Pancreas (tissue), 10 donors: ENCODE results near the gene SPTBN4. TPM values are rescaled to one million over a fixed set of nuclear protein-coding genes. Genes with fewer than 3 reads are reported as not detected.

Source experiments
- ATAC-seq, 4 donors: fragments of 200-7000 bp; cut with Tn5 transposase; one replicate each; pipeline versions ENCODE4 v1.8.0 to v1.9.1; 2020; ENCODE audit warnings: mild to moderate bottlenecking in 4 of 4, moderate library complexity in 4 of 4
- DNase-seq, 6 donors: peaks; one replicate each; pipeline ENCODE4 v3.0.0-alpha.2; 2020
- FAIRE-seq: peaks from 2 replicates; lab custom pipeline; 2012; peaks lifted over from hg19 to GRCh38; lab: Jason Lieb, UNC
- H3K27ac ChIP-seq, 4 donors: fragments of 200-600 bp; sonication (generic); 1 replicate in 3 of 4; 2 replicates in 1 of 4; pipeline versions ENCODE4 v1.5.0 to v1.8.0; 2020
- H3K27me3 ChIP-seq, 4 donors: fragments of 200-600 bp; one replicate each; pipeline ENCODE4 v1.8.0; 2021
- H3K36me3 ChIP-seq, 3 donors: fragments of 200-600 bp; sonication (generic) in 1 of 3; one replicate each; pipeline versions ENCODE4 v1.5.0 to v1.8.0; 2020 to 2021
- H3K4me1 ChIP-seq, 3 donors: fragments of 200-600 bp; one replicate each; pipeline ENCODE4 v1.8.0; 2021
- H3K4me3 ChIP-seq, 4 donors: fragments of 200-600 bp; sonication (generic) in 2 of 4; one replicate each; pipeline versions ENCODE4 v1.5.0 to v1.8.0; 2020 to 2021
- H3K9me3 ChIP-seq, 4 donors: fragments of 200-600 bp; one replicate each; pipeline ENCODE4 v1.8.0; 2021
- WGBS, 2 donors: extraction: QIAGEN DNeasy Blood & Tissue Kit; methylation state at CpG; one replicate each; pipeline ENCODE4 v1.1.7; 2013; 5-methylcytosine and 5-hydroxymethylcytosine counted together
- intact Hi-C, 3 donors: fragments of 100-400 bp; cut with DNase I; formaldehyde crosslinking; loops; one replicate each; pipeline versions ENCODE4 v1.11.1 to v1.14.2; 2022
- polyA plus RNA-seq, 2 donors: library from polyadenylated mRNA; stranded (reverse); fragments of 200-250 nt; gene quantifications; one replicate each; pipeline ENCODE4 v1.2.3, GENCODE V29; 2013
- total RNA-seq, 6 donors: library from RNA; stranded (reverse); fragmentation: NEBNext Ultra II Directional in 4 of 6; extraction: Animal tissue kit (Norgen Biotek cat#: 25700) in 4 of 6; gene quantifications; one replicate each; pipeline versions ENCODE4 v1.2.1 to v1.2.4, GENCODE V29; 2021 to 2023
- TF ChIP-seq, protein P1 (sequence below), 4 donors: fragments of 200-600 bp; sonication (generic) in 3 of 4; IDR thresholded peaks; one replicate each; pipeline versions ENCODE4 v1.5.0 to v1.8.0; 2021; ENCODE audit warnings: antibody characterized with exemption in 4 of 4
- donor health status: healthy with polysubstance abuse.
- donor health status: DM: no; HTN: no; CAD: no; lungs with moderate emphysema.
- donor health status: DM: no; HTN: no; CAD: no.
- donor health status: control.
- donor health status: control.
- donor health status: Bipolar disorder and iron deficiency.
- donor health status: DM: yes; HTN: yes; CAD: no.
- donor health status: DM: no; HTN: no; CAD: no.
- donor health status: DM: no; HTN: no; CAD: no.
- donor health status: DM: yes; HTN: yes; CAD: no.

Gene SPTBN4
- total and polyA plus RNA-seq, 8 donors: 1.0 to 23.9 (median 1.7) TPM

- intact Hi-C loops: no loop called here
- H3K27me3 ChIP-seq: no peaks in the 10 kb centered on the region
- WGBS, 2 donors: 86 to 87% methylated on average over 12 of the region's 12 CpGs
- DNase-seq (no peak), ATAC-seq (no peak), FAIRE-seq (no peak)
- H3K27ac ChIP-seq: no peak overlapping the region
- no peak overlapping the region for H3K4me3 ChIP-seq
- TF ChIP-seq, protein P1, sequence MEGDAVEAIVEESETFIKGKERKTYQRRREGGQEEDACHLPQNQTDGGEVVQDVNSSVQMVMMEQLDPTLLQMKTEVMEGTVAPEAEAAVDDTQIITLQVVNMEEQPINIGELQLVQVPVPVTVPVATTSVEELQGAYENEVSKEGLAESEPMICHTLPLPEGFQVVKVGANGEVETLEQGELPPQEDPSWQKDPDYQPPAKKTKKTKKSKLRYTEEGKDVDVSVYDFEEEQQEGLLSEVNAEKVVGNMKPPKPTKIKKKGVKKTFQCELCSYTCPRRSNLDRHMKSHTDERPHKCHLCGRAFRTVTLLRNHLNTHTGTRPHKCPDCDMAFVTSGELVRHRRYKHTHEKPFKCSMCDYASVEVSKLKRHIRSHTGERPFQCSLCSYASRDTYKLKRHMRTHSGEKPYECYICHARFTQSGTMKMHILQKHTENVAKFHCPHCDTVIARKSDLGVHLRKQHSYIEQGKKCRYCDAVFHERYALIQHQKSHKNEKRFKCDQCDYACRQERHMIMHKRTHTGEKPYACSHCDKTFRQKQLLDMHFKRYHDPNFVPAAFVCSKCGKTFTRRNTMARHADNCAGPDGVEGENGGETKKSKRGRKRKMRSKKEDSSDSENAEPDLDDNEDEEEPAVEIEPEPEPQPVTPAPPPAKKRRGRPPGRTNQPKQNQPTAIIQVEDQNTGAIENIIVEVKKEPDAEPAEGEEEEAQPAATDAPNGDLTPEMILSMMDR (IDR thresholded peaks at IDR 0.05): no peak
- H3K9me3 ChIP-seq: no peaks in the 10 kb centered on the region
- peaks cover 0 to 3% (median 0%) of the 10 kb centered on the region in 3 donors for H3K4me1 ChIP-seq
- H3K36me3 ChIP-seq: peaks cover 0 to 18% (median 3%) of the 10 kb centered on the region in 3 donors
These were observed 111.7 kb downstream of the SPTBN4 start for GRCh38 chr19:40578442-40578908.

- 94 to 95% methylated on average over 13 of the region's 13 CpGs for WGBS, 2 donors
- ATAC-seq (no peak), DNase-seq (no peak), FAIRE-seq (no peak)
- peaks cover 0 to 24% (median 3%) of the 10 kb centered on the region in 3 donors for H3K36me3 ChIP-seq
- no peaks in the 10 kb centered on the region for H3K27me3 ChIP-seq
- intact Hi-C loops: no loop called here
- TF ChIP-seq, protein P1 (IDR thresholded peaks at IDR 0.05): no peak
- H3K4me1 ChIP-seq: peaks cover 0 to 3% (median 0%) of the 10 kb centered on the region in 3 donors
- no peak overlapping the region for H3K4me3 ChIP-seq
- no peak overlapping the region for H3K27ac ChIP-seq
- H3K9me3 ChIP-seq: no peaks in the 10 kb centered on the region
These were observed 113.8 kb downstream of the SPTBN4 start for GRCh38 chr19:40580619-40581018.

DNA sequence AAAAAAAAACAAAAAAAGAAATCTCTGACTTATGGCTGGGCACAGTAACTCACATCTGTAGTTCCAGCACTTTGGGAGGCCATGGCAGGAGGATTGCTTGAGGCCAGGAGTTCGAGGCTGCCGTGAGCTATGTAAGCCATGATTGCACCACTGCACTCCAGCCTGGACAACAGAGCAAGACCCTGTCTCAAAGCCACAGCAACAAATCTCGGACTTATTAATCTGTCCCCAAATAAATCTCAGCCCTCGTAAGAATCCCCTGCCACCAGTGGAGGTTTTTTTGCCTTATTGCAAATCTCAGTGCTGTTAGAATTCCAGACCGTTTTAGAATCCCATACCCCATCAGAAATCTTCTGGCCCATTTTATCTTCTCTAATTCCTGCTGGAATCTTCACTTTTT, 114.7 kb downstream of the SPTBN4 start:
- DNase-seq: no peak
- WGBS, 2 donors: 93 to 96% methylated on average over 5 of the region's 5 CpGs
- no peaks in the 10 kb centered on the region for H3K9me3 ChIP-seq
- no peaks in the 10 kb centered on the region for H3K27me3 ChIP-seq
- H3K27ac ChIP-seq: no peak overlapping the region
- H3K4me3 ChIP-seq: no peak overlapping the region
- TF ChIP-seq, protein P1 (IDR thresholded peaks at IDR 0.05): no peak
- peaks cover 0 to 3% (median 0%) of the 10 kb centered on the region in 3 donors for H3K4me1 ChIP-seq
- H3K36me3 ChIP-seq: peaks cover 0 to 24% (median 3%) of the 10 kb centered on the region in 3 donors
- no peak for ATAC-seq
- FAIRE-seq: no peak
- intact Hi-C loops: no loop called here

DNA sequence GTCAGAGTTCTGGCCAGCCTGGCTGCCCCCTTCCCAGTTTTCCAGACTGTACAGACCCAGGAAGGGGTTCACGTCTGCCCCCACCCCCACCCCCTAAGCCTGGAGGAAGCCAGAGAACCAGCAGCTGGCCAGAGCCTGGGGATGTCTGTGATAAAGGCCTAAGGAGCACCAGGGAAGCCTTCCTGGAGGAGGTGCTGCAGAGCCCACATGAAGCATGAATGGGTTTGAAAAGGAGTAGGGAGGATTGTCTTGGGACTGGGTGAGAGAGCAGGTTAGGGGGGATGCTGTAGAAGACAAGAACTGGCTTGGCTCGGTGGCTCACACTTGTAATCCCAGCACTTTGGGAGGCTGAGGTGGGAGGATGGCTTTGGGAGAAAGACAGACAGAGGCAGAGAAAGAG, 115.7 kb downstream of the SPTBN4 start:
- WGBS, 2 donors: 78 to 83% methylated on average over 2 of the region's 2 CpGs
- Histone ChIP-seq H3K9me3 (no peaks in the 10 kb centered on the region), H3K36me3 (peaks cover 0 to 24% (median 3%) of the 10 kb centered on the region in 3 donors), H3K4me1 (peaks cover 0 to 2% (median 0%) of the 10 kb centered on the region in 3 donors), H3K4me3 (no peak overlapping the region), H3K27me3 (no peaks in the 10 kb centered on the region), H3K27ac (no peak overlapping the region)
- ATAC-seq: no peak
- intact Hi-C loops: no loop called here
- no peak for FAIRE-seq
- no peak for DNase-seq
- TF ChIP-seq, protein P1 (IDR thresholded peaks at IDR 0.05): no peak

DNA sequence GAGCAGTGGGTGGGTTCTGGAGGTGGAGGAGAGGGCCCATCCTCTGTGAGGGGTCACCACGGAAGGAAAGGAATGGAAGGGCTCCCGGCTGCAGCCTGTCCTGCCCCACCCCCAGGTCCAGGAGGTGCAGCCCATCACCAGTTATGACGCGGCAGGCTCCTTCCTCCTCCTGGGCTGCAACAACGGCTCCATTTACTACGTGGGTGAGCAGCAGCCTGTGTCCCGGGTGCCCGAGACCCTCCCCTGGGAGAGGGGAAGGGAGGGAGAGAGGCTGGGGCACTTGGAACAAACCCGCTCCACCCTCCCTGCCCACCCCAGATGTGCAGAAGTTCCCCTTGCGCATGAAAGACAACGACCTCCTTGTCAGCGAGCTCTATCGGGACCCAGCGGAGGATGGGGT, 116.5 kb downstream of the SPTBN4 start:
- WGBS, 2 donors: 86 to 90% methylated on average over 9 to 14 of the region's 14 CpGs
- DNase-seq: no peak
- Histone ChIP-seq H3K36me3 (peaks cover 0 to 24% (median 3%) of the 10 kb centered on the region in 3 donors), H3K27me3 (no peaks in the 10 kb centered on the region), H3K4me3 (no peak overlapping the region), H3K27ac (no peak overlapping the region), H3K9me3 (no peaks in the 10 kb centered on the region), H3K4me1 (no peaks in the 10 kb centered on the region)
- TF ChIP-seq, protein P1 (IDR thresholded peaks at IDR 0.05): no peak
- intact Hi-C loops: no loop called here
- FAIRE-seq: no peak
- ATAC-seq: no peak
